GM21737 (cell line): ENCODE data around the gene ZNF350.
A peak's percentile ranks its signal among the peaks of the same experiment; 100 is the strongest.
"Not testable (repeated sequence)": the region's sequence is repeated elsewhere in the genome, so short reads cannot be mapped to it uniquely, and the experiment has no call there.

Source experiments
- ATAC-seq: cut with Tn5 transposase; IDR thresholded peaks from one replicate; pipeline ENCODE4 v1.9.1; 2021; ENCODE audit warnings: mild to moderate bottlenecking, moderate library complexity; ENCODE audit not compliant: unreplicated experiment

The ZNF350 gene

GRCh38 chr19:51975787-51976186, 10.9 kb downstream of the ZNF350 start:
- ATAC-seq = not testable (repeated sequence)

GRCh38 chr19:51971624-51972023, 15.0 kb downstream of the ZNF350 start:
- no peak for ATAC-seq

GRCh38 chr19:51970718-51971117, 15.9 kb downstream of the ZNF350 start:
- ATAC-seq = no peak

- ATAC-seq = no peak
Observed at GRCh38 chr19:51965583-51965982, 21.1 kb downstream of the ZNF350 start.

DNA sequence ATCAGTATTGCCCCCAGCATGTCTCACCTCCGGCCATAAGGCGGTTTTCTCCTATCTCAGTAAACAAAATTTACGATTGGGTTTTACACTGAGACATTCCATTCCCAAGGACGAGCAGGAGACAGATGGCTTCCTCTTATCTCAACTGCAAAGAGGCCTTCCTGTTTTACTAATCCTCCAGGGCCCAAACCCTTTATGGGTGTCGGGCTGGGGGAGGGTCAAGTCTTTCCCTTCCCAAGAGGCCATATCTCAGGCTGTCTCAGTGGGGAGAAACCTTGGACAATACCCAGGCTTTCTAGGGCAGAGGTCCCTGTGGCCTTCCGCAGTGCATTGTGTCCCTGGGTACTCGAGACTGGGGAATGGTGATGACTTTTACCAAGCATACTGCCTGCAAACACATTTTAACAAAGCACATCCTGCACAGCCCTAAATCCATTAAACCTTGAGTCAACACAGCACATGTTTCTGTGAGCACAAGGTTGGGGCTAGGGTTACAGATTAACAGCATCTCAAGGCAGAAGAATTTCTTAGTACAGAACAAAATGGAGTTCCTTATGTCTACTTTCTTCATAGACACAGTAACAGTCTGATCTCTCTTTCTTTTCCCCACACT, 25.9 kb downstream of the ZNF350 start:
- not testable (repeated sequence) for ATAC-seq

DNA sequence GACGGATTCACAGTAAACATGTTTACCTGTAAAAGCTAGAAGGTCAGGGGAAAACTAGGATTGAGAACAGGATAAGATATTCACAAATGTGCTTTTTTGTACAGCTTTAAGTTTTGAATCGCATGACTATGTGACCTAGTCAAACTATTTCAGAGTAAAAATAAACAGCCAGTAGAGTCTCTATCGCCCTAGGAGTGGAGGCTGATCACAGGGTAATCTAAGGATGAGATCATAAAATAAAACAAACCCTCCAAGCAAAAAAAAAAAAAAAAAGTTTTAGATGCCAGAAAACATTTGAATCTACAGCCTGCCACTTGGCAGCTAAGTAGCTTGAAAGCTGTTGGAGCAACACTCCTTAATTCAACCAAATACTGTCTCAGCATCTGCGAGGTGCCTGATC, 26.8 kb downstream of the ZNF350 start:
- no peak for ATAC-seq

GRCh38 chr19:51957846-51958245, 28.8 kb downstream of the ZNF350 start:
- not testable (repeated sequence) for ATAC-seq

DNA sequence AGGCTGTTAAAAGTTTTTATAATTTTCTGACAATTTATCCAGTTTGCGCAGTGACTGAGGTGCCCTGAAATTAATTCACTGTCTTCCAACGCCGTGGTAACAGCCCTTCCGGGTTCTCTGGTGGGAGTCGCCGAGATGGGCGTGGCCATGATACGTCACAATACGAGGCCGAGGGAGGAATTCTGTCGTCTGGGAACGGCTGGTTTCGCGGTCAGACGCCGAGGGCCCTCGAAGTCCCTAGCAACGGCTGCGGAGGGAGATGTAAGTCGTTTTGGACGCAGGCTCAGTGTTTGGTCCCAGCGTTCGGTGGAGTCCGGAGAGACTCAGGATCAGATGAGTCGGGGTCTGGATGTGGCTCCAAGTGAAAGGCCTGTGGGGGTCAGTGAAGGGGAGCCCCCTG, 37.7 kb downstream of the ZNF350 start:
- no peak for ATAC-seq

DNA sequence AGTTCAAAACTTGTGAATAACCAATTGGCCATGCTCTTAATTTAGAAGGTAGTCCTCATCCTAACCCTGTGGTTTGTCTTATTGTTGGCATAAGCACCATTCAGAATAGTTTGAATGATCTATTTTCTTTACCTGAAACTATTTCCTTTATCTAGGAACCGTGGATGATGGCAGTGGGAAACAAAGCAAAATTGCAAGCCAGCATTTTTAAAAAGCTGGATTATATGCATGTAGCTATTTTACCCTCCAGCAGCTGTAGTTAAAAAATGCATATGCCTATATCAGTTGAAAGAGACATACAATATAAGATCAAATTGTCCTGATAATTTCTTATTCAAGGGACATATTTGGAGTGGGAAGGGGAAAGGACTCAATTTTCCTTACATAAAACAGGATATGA, 40.0 kb downstream of the ZNF350 start:
- ATAC-seq = no peak

- ATAC-seq = no peak
Observed at GRCh38 chr19:51944798-51945552, 41.7 kb downstream of the ZNF350 start.

DNA sequence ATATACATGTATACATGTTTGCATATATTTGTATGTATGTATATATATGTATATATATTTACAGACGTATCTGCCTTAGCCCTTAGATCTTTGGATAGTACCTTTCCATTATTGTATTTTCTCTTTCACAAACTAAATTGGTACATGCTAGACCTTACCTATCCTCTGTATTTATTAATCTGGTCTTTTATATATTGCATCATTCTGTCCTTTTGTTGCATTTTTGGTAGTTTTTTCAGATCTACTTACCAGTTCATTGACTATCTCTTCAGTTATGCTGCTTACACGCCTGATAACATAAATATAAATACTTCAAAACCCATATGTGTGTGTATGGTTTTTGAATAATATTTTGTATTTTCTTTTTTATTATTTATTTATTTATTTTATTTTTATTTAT, 47.7 kb downstream of the ZNF350 start:
- no peak for ATAC-seq

- no peak for ATAC-seq
Observed at GRCh38 chr19:51931921-51932320, 54.7 kb downstream of the ZNF350 start.

GRCh38 chr19:51927859-51928258, 58.8 kb downstream of the ZNF350 start:
- no peak for ATAC-seq

DNA sequence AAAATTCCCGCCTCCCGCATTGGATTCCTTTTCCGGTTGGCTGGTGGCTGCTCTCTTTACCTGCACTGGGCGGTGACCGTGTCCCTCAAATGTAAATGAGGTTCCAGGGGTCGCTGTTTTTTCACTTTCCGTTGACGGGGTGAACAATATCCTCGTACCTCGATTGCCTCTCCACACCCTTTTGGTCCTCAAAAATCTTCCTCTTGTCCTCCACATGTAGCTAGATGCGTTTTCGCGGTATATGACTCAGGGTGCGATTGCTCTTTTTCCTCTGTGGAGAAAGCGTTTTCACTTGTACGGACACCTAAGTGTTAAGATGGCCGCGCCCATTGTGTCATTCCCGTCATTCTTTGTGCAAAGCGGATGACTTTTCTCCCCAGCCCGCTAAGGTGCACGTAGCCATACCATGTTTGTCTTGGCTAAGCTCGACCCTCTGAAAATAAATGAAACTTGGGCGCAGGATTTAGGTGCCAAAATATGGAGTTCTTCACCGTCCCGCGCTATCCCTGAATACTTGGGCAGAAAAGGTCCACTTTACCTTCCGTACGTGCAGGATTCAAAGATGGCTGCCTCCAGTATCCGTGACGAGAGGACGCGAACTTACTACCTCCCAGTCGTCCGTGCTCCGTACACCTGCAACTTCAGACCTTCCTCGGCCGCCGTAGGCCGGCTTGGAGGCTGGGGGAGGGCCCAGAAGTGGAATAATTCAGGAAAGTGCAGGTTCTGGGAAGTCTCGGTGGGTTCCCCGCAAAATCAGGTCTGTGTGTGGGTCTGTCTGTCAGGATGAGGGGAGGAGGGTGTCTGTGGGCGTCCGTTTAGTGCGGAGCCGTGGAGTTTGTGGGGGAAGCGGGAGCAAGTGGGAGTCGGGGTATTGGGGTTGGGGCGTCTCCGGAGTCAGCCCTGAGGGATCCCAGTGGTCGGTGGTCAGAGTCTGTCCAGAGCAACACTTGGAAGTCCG, 59.6 kb downstream of the ZNF350 start, which contains the start of gene ZNF613:
TSS of gene ZNF613 (plus strand) at position 689 of the 958 bp plus-strand sequence. CDS start 8,749 bp downstream, outside the sequence.
- peak; percentile 76 for ATAC-seq

- ATAC-seq = no peak
Observed at GRCh38 chr19:51926426-51926783, 60.2 kb downstream of the ZNF350 start.

- ATAC-seq = no peak
Observed at GRCh38 chr19:51921949-51922348, 64.7 kb downstream of the ZNF350 start.

- no peak for ATAC-seq
Observed at GRCh38 chr19:51919606-51920005, 67.0 kb downstream of the ZNF350 start.

DNA sequence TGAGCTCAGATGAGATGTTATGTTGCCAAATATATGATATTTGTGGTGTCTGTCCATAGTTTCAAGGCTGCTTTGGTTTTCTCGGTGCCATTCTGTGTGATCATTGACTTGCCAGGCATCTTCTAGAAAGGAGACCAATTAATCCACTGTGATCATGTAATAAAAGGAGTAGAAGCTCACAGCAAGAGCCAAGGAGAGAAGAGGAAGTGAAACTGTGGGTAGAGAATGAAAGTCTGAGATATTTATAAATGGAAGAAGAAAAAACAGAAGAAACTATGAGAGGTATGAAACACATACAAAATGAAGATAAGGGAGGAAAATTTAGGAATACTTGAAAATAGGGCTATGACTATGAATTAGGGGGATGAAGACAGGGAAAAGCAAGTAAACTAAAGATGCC, 70.5 kb downstream of the ZNF350 start:
- ATAC-seq = no peak

DNA sequence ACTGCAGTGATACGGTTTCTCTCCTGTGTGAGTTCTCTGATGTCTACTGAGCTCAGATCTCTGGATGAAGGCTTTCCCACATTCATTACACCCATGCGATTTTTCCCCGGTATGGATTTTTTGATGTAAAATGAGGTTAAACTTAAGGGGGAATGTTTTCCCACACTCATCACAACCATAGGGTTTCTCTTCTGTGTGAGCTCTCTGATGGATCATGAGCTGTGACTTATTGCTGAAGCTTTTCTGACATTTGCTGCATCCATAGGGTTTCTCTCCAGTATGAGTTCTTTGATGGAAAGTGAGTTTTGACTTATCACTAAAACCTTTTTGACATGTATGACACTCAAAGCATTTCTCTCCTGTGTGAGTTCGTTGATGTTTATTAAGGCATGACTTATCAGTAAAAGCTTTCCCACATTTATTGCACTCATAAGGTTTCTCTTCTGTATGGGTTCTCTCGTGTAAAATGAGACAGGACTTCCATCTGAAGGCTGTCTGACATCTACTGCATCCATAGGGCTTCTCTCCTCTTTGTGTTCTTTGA, 71.2 kb downstream of the ZNF350 start:
- no peak for ATAC-seq
